ENCODE results near the gene CAPN7.

Gene CAPN7

GRCh38 chr3:15273227-15273626, 67.2 kb downstream of the CAPN7 start:
- peaks cover 96% of the 10 kb centered on the region for H3K4me1 ChIP-seq (ENCODE audit: insufficient read depth, low read length)
- H4K20me1 ChIP-seq (ENCODE audit: insufficient read depth, low read length) = no peaks in the 10 kb centered on the region
- H3K9ac ChIP-seq (ENCODE audit: low read depth, low read length) = no peak overlapping the region
- peaks cover 44% of the 10 kb centered on the region for H3K79me2 ChIP-seq (ENCODE audit: insufficient read depth, low read length)
- H3K4me3 ChIP-seq (ENCODE audit: low read depth in 1 of 2, low read length in 2 of 2) = no peak overlapping the region
- peaks cover 22% of the 10 kb centered on the region for H3K36me3 ChIP-seq (ENCODE audit: insufficient read depth, low read length)
- no peak overlapping the region for H2AFZ ChIP-seq (ENCODE audit: low read depth, low read length)
- ATAC-seq (ENCODE audit: insufficient read depth, low read depth) = no peak
- H3K27ac ChIP-seq (ENCODE audit: low read length) = peak overlapping the region; percentile 84
- H3K27me3 ChIP-seq (ENCODE audit: insufficient read depth, low read length, poor library complexity) = no peaks in the 10 kb centered on the region
- no peak for DNase-seq
- H3K4me2 ChIP-seq (ENCODE audit: insufficient read depth, low read length) = peak overlapping the region; percentile 71; the same call in 1 of the 2 replicates
- no peak for TF ChIP-seq EZH2 (IDR thresholded peaks at IDR 0.05; ENCODE audit: borderline replicate concordance, low read depth, low read length, severe bottlenecking)
- no peak for TF ChIP-seq CTCF (IDR thresholded peaks at IDR 0.05; ENCODE audit: borderline replicate concordance, extremely low read depth, low read length, poor library complexity, severe bottlenecking)
- no peaks in the 10 kb centered on the region for H3K9me3 ChIP-seq (ENCODE audit: insufficient read depth, low read length, severe bottlenecking)

- TF ChIP-seq EZH2 (IDR thresholded peaks at IDR 0.05; ENCODE audit: borderline replicate concordance, low read depth, low read length, severe bottlenecking) (no peak), CTCF (IDR thresholded peaks at IDR 0.05; ENCODE audit: borderline replicate concordance, extremely low read depth, low read length, poor library complexity, severe bottlenecking) (no peak)
- no peaks in the 10 kb centered on the region for H3K36me3 ChIP-seq (ENCODE audit: insufficient read depth, low read length)
- ATAC-seq (ENCODE audit: insufficient read depth, low read depth) = peak; percentile 32
- no peak overlapping the region for H3K4me3 ChIP-seq (ENCODE audit: low read depth in 1 of 2, low read length in 2 of 2)
- H3K9me3 ChIP-seq (ENCODE audit: insufficient read depth, low read length, severe bottlenecking) = no peaks in the 10 kb centered on the region
- no peak overlapping the region for H3K4me2 ChIP-seq (ENCODE audit: insufficient read depth, low read length)
- no peaks in the 10 kb centered on the region for H4K20me1 ChIP-seq (ENCODE audit: insufficient read depth, low read length)
- H3K27me3 ChIP-seq (ENCODE audit: insufficient read depth, low read length, poor library complexity) = no peaks in the 10 kb centered on the region
- peak; percentile 80 for DNase-seq
- no peak overlapping the region for H2AFZ ChIP-seq (ENCODE audit: low read depth, low read length)
- peaks cover 100% of the 10 kb centered on the region for H3K4me1 ChIP-seq (ENCODE audit: insufficient read depth, low read length)
- peak overlapping the region; percentile 66 for H3K27ac ChIP-seq (ENCODE audit: low read length)
- peaks cover 50% of the 10 kb centered on the region for H3K79me2 ChIP-seq (ENCODE audit: insufficient read depth, low read length)
- H3K9ac ChIP-seq (ENCODE audit: low read depth, low read length) = no peak overlapping the region
Observed at GRCh38 chr3:15276028-15276724, 70.1 kb downstream of the CAPN7 start.

GRCh38 chr3:15277861-15278500, 71.9 kb downstream of the CAPN7 start:
- H3K4me2 ChIP-seq (ENCODE audit: insufficient read depth, low read length) = no peak overlapping the region
- no peak for DNase-seq
- no peak for TF ChIP-seq EZH2 (IDR thresholded peaks at IDR 0.05; ENCODE audit: borderline replicate concordance, low read depth, low read length, severe bottlenecking)
- no peak for TF ChIP-seq CTCF (IDR thresholded peaks at IDR 0.05; ENCODE audit: borderline replicate concordance, extremely low read depth, low read length, poor library complexity, severe bottlenecking)
- no peak overlapping the region for H3K4me3 ChIP-seq (ENCODE audit: low read depth in 1 of 2, low read length in 2 of 2)
- peaks cover 60% of the 10 kb centered on the region for H3K79me2 ChIP-seq (ENCODE audit: insufficient read depth, low read length)
- H3K27ac ChIP-seq (ENCODE audit: low read length) = peak overlapping the region; percentile 83
- H3K27me3 ChIP-seq (ENCODE audit: insufficient read depth, low read length, poor library complexity) = no peaks in the 10 kb centered on the region
- H3K36me3 ChIP-seq (ENCODE audit: insufficient read depth, low read length) = no peaks in the 10 kb centered on the region
- H3K4me1 ChIP-seq (ENCODE audit: insufficient read depth, low read length) = peaks cover 92% of the 10 kb centered on the region
- H2AFZ ChIP-seq (ENCODE audit: low read depth, low read length) = no peak overlapping the region
- H3K9me3 ChIP-seq (ENCODE audit: insufficient read depth, low read length, severe bottlenecking) = no peaks in the 10 kb centered on the region
- ATAC-seq (ENCODE audit: insufficient read depth, low read depth) = no peak
- no peak overlapping the region for H3K9ac ChIP-seq (ENCODE audit: low read depth, low read length)
- no peaks in the 10 kb centered on the region for H4K20me1 ChIP-seq (ENCODE audit: insufficient read depth, low read length)

All from DND-41 (cell line).